ENCODE results near the gene PKP4. TPM values are rescaled to one million over a fixed set of nuclear protein-coding genes. Genes with fewer than 3 reads are reported as not detected.
A peak's percentile ranks its signal among the peaks of the same experiment; 100 is the strongest.

The PKP4 gene
- total and polyA plus RNA-seq, 9 of the 15 experiments (the other 6 are each of a cell fraction or from before 2014, with no cell fraction given): 24.6 to 99.1 (median 74.0) TPM

- no peak overlapping the region for H2AFZ ChIP-seq (ENCODE audit: low read depth, low read length)
- no peaks in the 10 kb centered on the region for H3K9me1 ChIP-seq (ENCODE audit: control insufficient read depth, insufficient read depth, low read length)
- no TSS peak for BruUV-seq (replicated peaks)
- in situ Hi-C loops (cut with MboI): no loop called here
- intact Hi-C loops (cut with micrococcal nuclease): no loop called here
- no peaks in the 10 kb centered on the region for H3K9me3 ChIP-seq (replicated peaks; ENCODE audit: control insufficient read depth, insufficient read depth, low read depth, low read length)
- ATAC-seq: no peak
- DNase-seq (ENCODE audit: extremely low read depth in 1 of 4, low spot score in 3 of 4): no peak
- peaks cover 83% of the 10 kb centered on the region for H3K79me2 ChIP-seq (ENCODE audit: control insufficient read depth, insufficient read depth, low read length)
- H3K4me2 ChIP-seq (ENCODE audit: insufficient read depth, low read length): no peak overlapping the region
- H3K4me1 ChIP-seq (replicated peaks in 1 of 2; ENCODE audit: control insufficient read depth in 2 of 2, insufficient read depth in 2 of 2, low read length in 2 of 2): peaks cover 3 to 10% of the 10 kb centered on the region in 2 experiments; a peak in 3 of 5 replicates
- H3K27me3 ChIP-seq (ENCODE audit: control insufficient read depth in 2 of 2, insufficient read depth in 2 of 2, low read length in 2 of 2): no peaks in the 10 kb centered on the region
- WGBS (ENCODE audit: insufficient coverage, low coverage, missing lambda C conversion rate): 97% methylated on average over 8 of the region's 8 CpGs
- TF ChIP-seq ZNF24 (IDR thresholded peaks at IDR 0.05) (no peak), ARNT (IDR thresholded peaks at IDR 0.05) (no peak), ZNF764 (CRISPR knock-in tag; IDR thresholded peaks at IDR 0.05; ENCODE audit: low read depth) (no peak), HDAC6 (IDR thresholded peaks at IDR 0.05; ENCODE audit: low read depth, low read length) (no peak), KDM4B (IDR thresholded peaks at IDR 0.05; ENCODE audit: borderline replicate concordance in 2 of 2, low read depth in 1 of 2) (no peak)
- peaks cover 19% of the 10 kb centered on the region; the same call in 2 of the 3 replicates for H3K36me3 ChIP-seq (ENCODE audit: control insufficient read depth, insufficient read depth, low read length)
- CTCF ChIA-PET (ENCODE audit: low intra/inter-chr PET ratio): no interaction called here
- POLR2A ChIA-PET: interaction anchor here (1.0 to 1.1 kb wide), 2 partner anchors 11 to 50 kb away, joined by 3 to 4 read pairs; no protein-coding TSS in a partner anchor
- H4K20me1 ChIP-seq (replicated peaks; ENCODE audit: control insufficient read depth, insufficient read depth, low read length): no peaks in the 10 kb centered on the region
- no peak overlapping the region for H3K4me3 ChIP-seq
- H3K9ac ChIP-seq (ENCODE audit: insufficient read depth in 1 of 2, low read depth in 2 of 2, low read length in 2 of 2): no peak overlapping the region
- no peak for FAIRE-seq
- H3K27ac ChIP-seq (ENCODE audit: extremely low read depth, low read depth, low read length): no peak overlapping the region
Measured at GRCh38 chr2:158510887-158511286, 54.1 kb downstream of the PKP4 start.

- TF ChIP-seq MAFG (tag; conservative IDR thresholded peaks at IDR 0.05) (peak; percentile 78), MAFK (IDR thresholded peaks at IDR 0.05; ENCODE audit: low read length) (peak; percentile 75), ZNF316 (IDR thresholded peaks at IDR 0.05) (peak; percentile 91), MAFF (IDR thresholded peaks at IDR 0.05; ENCODE audit: low read length) (peak; percentile 81), ZNF449 (CRISPR knock-in tag; IDR thresholded peaks at IDR 0.05) (no peak), PRPF4 (IDR thresholded peaks at IDR 0.05; ENCODE audit: insufficient read depth, low read depth, low read length, poor library complexity, severe bottlenecking) (no peak), ZNF224 (CRISPR knock-in tag; IDR thresholded peaks at IDR 0.05) (no peak), ZEB2 (IDR thresholded peaks at IDR 0.05) (no peak), IRF1 (CRISPR knock-in tag; IDR thresholded peaks at IDR 0.05; ENCODE audit: borderline replicate concordance) (no peak), MEF2D (tag; conservative IDR thresholded peaks at IDR 0.05; ENCODE audit: low read depth) (no peak), C11orf30 (IDR thresholded peaks at IDR 0.05; ENCODE audit: low read depth) (peak; percentile 80), RFX5 (IDR thresholded peaks at IDR 0.05; ENCODE audit: low read depth, low read length) (no peak)
- FAIRE-seq (no peak), ATAC-seq (no peak), DNase-seq (ENCODE audit: extremely low read depth in 1 of 4, low spot score in 3 of 4) (no peak)
- Histone ChIP-seq H3K4me1 (replicated peaks in 1 of 2; ENCODE audit: control insufficient read depth in 2 of 2, insufficient read depth in 2 of 2, low read length in 2 of 2) (0 out of 5 replicates have a peak, but pooled peaks cover 0 to 6% of the 10 kb centered on the region in 2 experiments), H3K27me3 (ENCODE audit: control insufficient read depth in 2 of 2, insufficient read depth in 2 of 2, low read length in 2 of 2) (no peaks in the 10 kb centered on the region), H3K79me2 (ENCODE audit: control insufficient read depth, insufficient read depth, low read length) (peaks cover 79% of the 10 kb centered on the region), H3K9ac (ENCODE audit: insufficient read depth in 1 of 2, low read depth in 2 of 2, low read length in 2 of 2) (no peak overlapping the region), H3K9me1 (ENCODE audit: control insufficient read depth, insufficient read depth, low read length) (no peaks in the 10 kb centered on the region), H3K36me3 (ENCODE audit: control insufficient read depth, insufficient read depth, low read length) (peaks cover 18% of the 10 kb centered on the region; the same call in 2 of the 3 replicates), H4K20me1 (replicated peaks; ENCODE audit: control insufficient read depth, insufficient read depth, low read length) (no peaks in the 10 kb centered on the region), H3K4me3 (no peak overlapping the region), H3K9me3 (replicated peaks; ENCODE audit: control insufficient read depth, insufficient read depth, low read depth, low read length) (no peaks in the 10 kb centered on the region), H3K27ac (ENCODE audit: extremely low read depth, low read depth, low read length) (no peak overlapping the region), H3K4me2 (ENCODE audit: insufficient read depth, low read length) (no peak overlapping the region), H2AFZ (ENCODE audit: low read depth, low read length) (no peak overlapping the region)
- ChIA-PET CTCF (ENCODE audit: low intra/inter-chr PET ratio) (interaction anchor here (0.6 kb wide), 1 partner anchor 44 kb away, joined by 3 read pairs; no protein-coding TSS in a partner anchor), POLR2A (interaction anchor here (0.9 kb wide), 1 partner anchor 205 kb away, joined by 3 read pairs; no protein-coding TSS in a partner anchor)
- in situ Hi-C loops (cut with MboI): no loop called here
- no TSS peak for BruUV-seq (replicated peaks)
- intact Hi-C loops (cut with micrococcal nuclease): no loop called here
Measured at GRCh38 chr2:158511706-158512105, 55.0 kb downstream of the PKP4 start.
